HEK293 (cell line): ENCODE results near the gene PNPO.

Experiments
- CTCF ChIA-PET: fragments of 350-600 bp; formaldehyde crosslinking; extraction: SDS; loops from one replicate; lab custom pipeline; 2021; ENCODE audit warnings: antibody characterized with exemption; lab: Yijun Ruan, JAX
- POLR2A ChIA-PET: fragments of 300-600 bp; formaldehyde crosslinking; extraction: SDS; loops from one replicate; lab custom pipeline; 2020; ENCODE audit warnings: antibody characterized with exemption, inconsistent platforms; lab: Yijun Ruan, JAX
- H3K27ac ChIP-seq: fragments of 200-500 bp; sonication (Bioruptor generic); 2 replicates; pipeline ENCODE4 v1.5.1; 2014; ENCODE audit warnings: low read depth, low read length, control low read depth, inconsistent platforms; ENCODE audit errors: extremely low read depth
- H3K36me3 ChIP-seq, 2 experiments: fragments of 200-500 bp in 1 of 2; sonication (Bioruptor generic) in 1 of 2; 1 replicate in 1 of 2; 2 replicates in 1 of 2; pipeline ENCODE4 v1.5.1; 2014 to 2017; ENCODE audit warnings: inconsistent platforms in 2 of 2, low read length in 2 of 2; ENCODE audit not compliant: control insufficient read depth in 2 of 2, insufficient read depth in 1 of 2
- H3K4me1 ChIP-seq: fragments of 200-500 bp; sonication (Bioruptor generic); 2 replicates; pipeline ENCODE4 v1.5.1; 2014; ENCODE audit warnings: mild to moderate bottlenecking, low read length, inconsistent platforms; ENCODE audit not compliant: control insufficient read depth, insufficient read depth
- H3K4me3 ChIP-seq: 2 replicates; pipeline ENCODE4 v1.5.1; 2011; ENCODE audit warnings: low read depth, mild to moderate bottlenecking, control low read depth, low read length, moderate library complexity
- H3K9me3 ChIP-seq: fragments of 200-500 bp; sonication (Bioruptor generic); 2 replicates; pipeline ENCODE4 v1.5.1; 2014; ENCODE audit warnings: low read depth, low read length, inconsistent platforms; ENCODE audit not compliant: control insufficient read depth, insufficient read depth
- ELK4 ChIP-seq: IDR thresholded peaks from 2 replicates; pipeline ENCODE4 v1.6.1; 2011; ENCODE audit warnings: mild to moderate bottlenecking, low read depth, low read length, borderline replicate concordance
- FEZF1 ChIP-seq: fragments of 450-650 bp; formaldehyde crosslinking; IDR thresholded peaks from 2 replicates; pipeline ENCODE4 v1.5.1; 2016; ENCODE audit warnings: missing biosample characterization, missing genetic modification characterization
- KLF16 ChIP-seq: fragments of 450-650 bp; formaldehyde crosslinking; IDR thresholded peaks from 2 replicates; pipeline ENCODE4 v1.5.1; 2017; ENCODE audit warnings: missing biosample characterization, missing genetic modification characterization
- SETDB1 ChIP-seq: IDR thresholded peaks from one replicate; pipeline ENCODE4 v1.6.1; 2017; ENCODE audit warnings: mild to moderate bottlenecking, low read length, moderate library complexity, mixed read lengths; ENCODE audit not compliant: insufficient read length
- SP7 ChIP-seq: fragments of 450-650 bp; formaldehyde crosslinking; IDR thresholded peaks from 2 replicates; pipeline ENCODE4 v1.5.1; 2016; ENCODE audit warnings: missing biosample characterization, missing genetic modification characterization
- TRIM28 ChIP-seq: IDR thresholded peaks from 2 replicates; pipeline ENCODE4 v1.6.1; 2011; ENCODE audit warnings: low read length, control low read depth, borderline replicate concordance
- WT1 ChIP-seq: fragments of 450-650 bp; formaldehyde crosslinking; IDR thresholded peaks from 2 replicates; pipeline ENCODE4 v1.5.1; 2016; ENCODE audit warnings: missing biosample characterization, missing genetic modification characterization
- YY2 ChIP-seq: fragments of 450-650 bp; formaldehyde crosslinking; IDR thresholded peaks from 2 replicates; pipeline ENCODE4 v1.5.1; 2016; ENCODE audit warnings: missing biosample characterization, missing genetic modification characterization
- ZBTB48 ChIP-seq: fragments of 450-650 bp; formaldehyde crosslinking; IDR thresholded peaks from 2 replicates; pipeline ENCODE4 v1.5.1; 2016; ENCODE audit warnings: missing biosample characterization, missing genetic modification characterization
- ZBTB7A ChIP-seq: fragments of 450-650 bp; formaldehyde crosslinking; IDR thresholded peaks from 2 replicates; pipeline ENCODE4 v1.5.1; 2016; ENCODE audit warnings: low read depth, missing biosample characterization, missing genetic modification characterization
- ZFHX2 ChIP-seq: fragments of 450-650 bp; formaldehyde crosslinking; conservative IDR thresholded peaks from 2 replicates; pipeline ENCODE4 v1.5.1; 2016; ENCODE audit warnings: missing biosample characterization, missing genetic modification characterization
- ZFP41 ChIP-seq: fragments of 450-650 bp; formaldehyde crosslinking; IDR thresholded peaks from 2 replicates; pipeline ENCODE4 v1.5.1; 2016; ENCODE audit warnings: missing biosample characterization, missing genetic modification characterization, borderline replicate concordance
- ZFP69B ChIP-seq: fragments of 450-650 bp; formaldehyde crosslinking; IDR thresholded peaks from 2 replicates; pipeline ENCODE4 v1.5.1; 2016; ENCODE audit warnings: missing biosample characterization, missing genetic modification characterization
- ZIC2 ChIP-seq: fragments of 450-650 bp; formaldehyde crosslinking; IDR thresholded peaks from 2 replicates; pipeline ENCODE4 v1.5.1; 2016; ENCODE audit warnings: missing biosample characterization, missing genetic modification characterization
- ZNF19 ChIP-seq: fragments of 450-650 bp; formaldehyde crosslinking; IDR thresholded peaks from 2 replicates; pipeline ENCODE4; 2016; ENCODE audit warnings: missing biosample characterization, missing genetic modification characterization, low read depth
- ZNF202 ChIP-seq: fragments of 450-650 bp; formaldehyde crosslinking; IDR thresholded peaks from 2 replicates; pipeline ENCODE4 v1.5.1; 2016; ENCODE audit warnings: missing biosample characterization, missing genetic modification characterization, borderline replicate concordance
- ZNF211 ChIP-seq: fragments of 450-650 bp; formaldehyde crosslinking; IDR thresholded peaks from 2 replicates; pipeline ENCODE4 v1.5.1; 2016; ENCODE audit warnings: low read depth, missing biosample characterization, missing genetic modification characterization
- ZNF266 ChIP-seq: fragments of 450-650 bp; formaldehyde crosslinking; IDR thresholded peaks from 2 replicates; pipeline ENCODE4 v1.5.1; 2016; ENCODE audit warnings: missing biosample characterization, missing genetic modification characterization, low read depth
- ZNF302 ChIP-seq: fragments of 450-650 bp; formaldehyde crosslinking; IDR thresholded peaks from 2 replicates; pipeline ENCODE4 v1.5.1; 2016; ENCODE audit warnings: missing biosample characterization, missing genetic modification characterization, low read depth
- ZNF398 ChIP-seq: fragments of 450-650 bp; formaldehyde crosslinking; IDR thresholded peaks from 2 replicates; pipeline ENCODE4 v1.5.1; 2017; ENCODE audit warnings: missing biosample characterization, missing genetic modification characterization
- ZNF433 ChIP-seq: fragments of 450-650 bp; formaldehyde crosslinking; IDR thresholded peaks from 2 replicates; pipeline ENCODE4 v1.5.1; 2016; ENCODE audit warnings: missing biosample characterization, missing genetic modification characterization, low read depth
- ZNF449 ChIP-seq: fragments of 450-650 bp; formaldehyde crosslinking; IDR thresholded peaks from 2 replicates; pipeline ENCODE4 v1.5.1; 2017; ENCODE audit warnings: missing biosample characterization, mild to moderate bottlenecking, missing genetic modification characterization, moderate library complexity
- ZNF610 ChIP-seq: fragments of 450-650 bp; formaldehyde crosslinking; IDR thresholded peaks from 2 replicates; pipeline ENCODE4 v1.5.1; 2016; ENCODE audit warnings: missing biosample characterization, missing genetic modification characterization, borderline replicate concordance
- ZNF664 ChIP-seq: fragments of 450-650 bp; formaldehyde crosslinking; IDR thresholded peaks from 2 replicates; pipeline ENCODE4 v1.5.1; 2016; ENCODE audit warnings: missing biosample characterization, missing genetic modification characterization
- ZXDB ChIP-seq: fragments of 450-650 bp; formaldehyde crosslinking; IDR thresholded peaks from 2 replicates; pipeline ENCODE4 v1.5.1; 2016; ENCODE audit warnings: missing biosample characterization, missing genetic modification characterization
- TF ChIP-seq, protein P1 (sequence below): fragments of 450-650 bp; formaldehyde crosslinking; IDR thresholded peaks from 2 replicates; pipeline ENCODE4 v1.5.1; 2016; ENCODE audit warnings: missing biosample characterization, missing genetic modification characterization, low read depth
- TF ChIP-seq, protein P2 (sequence below): fragments of 450-650 bp; formaldehyde crosslinking; IDR thresholded peaks from 2 replicates; pipeline ENCODE4 v1.5.1; 2016; ENCODE audit warnings: missing biosample characterization, missing genetic modification characterization, borderline replicate concordance
- TF ChIP-seq, protein P3 (sequence below): fragments of 450-650 bp; formaldehyde crosslinking; IDR thresholded peaks from 2 replicates; pipeline ENCODE4 v1.5.1; 2016; ENCODE audit warnings: missing biosample characterization, missing genetic modification characterization
- TF ChIP-seq, protein P4 (sequence below): sonication (generic); formaldehyde crosslinking; IDR thresholded peaks from 2 replicates; pipeline ENCODE4 v1.8.1; 2022; ENCODE audit warnings: mild to moderate bottlenecking, moderate library complexity, missing genetic modification reagents

PNPO gene

DNA sequence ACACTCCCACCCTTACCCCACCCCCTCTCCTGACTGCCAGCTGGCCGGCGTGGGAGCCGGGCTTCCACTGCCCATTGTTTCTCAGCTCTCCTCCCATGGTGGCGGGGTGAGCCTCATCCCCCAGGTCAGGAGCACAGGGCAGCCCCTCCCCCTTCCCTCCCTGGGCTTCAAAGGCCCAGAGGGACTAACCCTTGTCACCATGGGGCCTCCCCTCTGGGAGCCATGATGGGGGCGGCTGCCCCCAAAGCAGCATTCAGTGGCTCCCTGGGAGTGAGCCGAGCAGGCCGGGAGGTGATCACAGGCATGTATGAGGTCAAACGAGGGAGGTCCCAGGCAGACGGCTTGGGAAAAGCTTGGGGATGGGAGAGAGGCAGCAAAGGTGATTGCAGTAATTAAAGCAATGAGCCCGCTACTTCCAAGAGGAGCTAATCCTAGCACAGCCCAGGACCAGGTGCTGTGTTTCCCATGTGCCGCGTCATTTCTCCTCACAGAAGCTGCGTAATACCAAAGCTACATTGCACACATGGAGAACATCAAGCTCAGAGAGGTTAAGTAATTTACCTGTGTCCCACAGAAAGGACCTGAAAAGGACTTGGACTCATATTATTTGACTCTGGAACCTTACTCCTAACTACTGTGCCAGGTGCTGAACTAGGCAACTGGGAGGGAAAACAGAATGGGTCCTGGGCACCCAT, 54.0 kb downstream of the PNPO start:
- Histone ChIP-seq H3K27ac (no peak overlapping the region), H3K4me1 (no peaks in the 10 kb centered on the region), H3K4me3 (no peak overlapping the region), H3K36me3 (no peaks in the 10 kb centered on the region), H3K9me3 (no peaks in the 10 kb centered on the region)
- CTCF ChIA-PET = interaction anchor here (1.0 to 2.6 kb wide), 4 partner anchors 17 to 24 kb away, joined by 5 to 16 read pairs (median 12); partner anchors contain the start of gene CDK5RAP3
- POLR2A ChIA-PET = interaction anchor here (0.9 to 1.0 kb wide), 2 partner anchors 9 to 54 kb away, joined by 3 to 4 read pairs; partner anchors contain the start of gene PNPO
- TF ChIP-seq ELK4 = no peak
- TF ChIP-seq ZNF398 (tag by site-specific recombination) = no peak
- no peak for TF ChIP-seq ZNF202 (tag by site-specific recombination)
- TF ChIP-seq ZNF19 (tag by site-specific recombination) = no peak
- no peak for TF ChIP-seq ZXDB
- TF ChIP-seq ZNF266 (tag by site-specific recombination) = no peak
- no peak for TF ChIP-seq ZNF433 (tag by site-specific recombination)
- TF ChIP-seq ZNF449 (tag by site-specific recombination) = no peak
- TF ChIP-seq ZNF664 = no peak
- no peak for TF ChIP-seq ZFP41 (tag by site-specific recombination)
- TF ChIP-seq ZBTB7A = no peak
- TF ChIP-seq SETDB1 = no peak
- no peak for TF ChIP-seq SP7 (tag by site-specific recombination)
- no peak for TF ChIP-seq ZFP69B
- TF ChIP-seq, protein P1, sequence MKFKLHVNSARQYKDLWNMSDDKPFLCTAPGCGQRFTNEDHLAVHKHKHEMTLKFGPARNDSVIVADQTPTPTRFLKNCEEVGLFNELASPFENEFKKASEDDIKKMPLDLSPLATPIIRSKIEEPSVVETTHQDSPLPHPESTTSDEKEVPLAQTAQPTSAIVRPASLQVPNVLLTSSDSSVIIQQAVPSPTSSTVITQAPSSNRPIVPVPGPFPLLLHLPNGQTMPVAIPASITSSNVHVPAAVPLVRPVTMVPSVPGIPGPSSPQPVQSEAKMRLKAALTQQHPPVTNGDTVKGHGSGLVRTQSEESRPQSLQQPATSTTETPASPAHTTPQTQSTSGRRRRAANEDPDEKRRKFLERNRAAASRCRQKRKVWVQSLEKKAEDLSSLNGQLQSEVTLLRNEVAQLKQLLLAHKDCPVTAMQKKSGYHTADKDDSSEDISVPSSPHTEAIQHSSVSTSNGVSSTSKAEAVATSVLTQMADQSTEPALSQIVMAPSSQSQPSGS (tag by site-specific recombination) = no peak
- no peak for TF ChIP-seq ZNF302 (tag by site-specific recombination)
- TF ChIP-seq WT1 (tag by site-specific recombination) = peak; percentile 40; the same call in 1 of the 2 replicates
- TF ChIP-seq ZFHX2 (tag by site-specific recombination) = no peak
- TF ChIP-seq, protein P2, sequence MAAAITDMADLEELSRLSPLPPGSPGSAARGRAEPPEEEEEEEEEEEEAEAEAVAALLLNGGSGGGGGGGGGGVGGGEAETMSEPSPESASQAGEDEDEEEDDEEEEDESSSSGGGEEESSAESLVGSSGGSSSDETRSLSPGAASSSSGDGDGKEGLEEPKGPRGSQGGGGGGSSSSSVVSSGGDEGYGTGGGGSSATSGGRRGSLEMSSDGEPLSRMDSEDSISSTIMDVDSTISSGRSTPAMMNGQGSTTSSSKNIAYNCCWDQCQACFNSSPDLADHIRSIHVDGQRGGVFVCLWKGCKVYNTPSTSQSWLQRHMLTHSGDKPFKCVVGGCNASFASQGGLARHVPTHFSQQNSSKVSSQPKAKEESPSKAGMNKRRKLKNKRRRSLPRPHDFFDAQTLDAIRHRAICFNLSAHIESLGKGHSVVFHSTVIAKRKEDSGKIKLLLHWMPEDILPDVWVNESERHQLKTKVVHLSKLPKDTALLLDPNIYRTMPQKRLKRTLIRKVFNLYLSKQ (tag by site-specific recombination) = no peak
- TF ChIP-seq, protein P3, sequence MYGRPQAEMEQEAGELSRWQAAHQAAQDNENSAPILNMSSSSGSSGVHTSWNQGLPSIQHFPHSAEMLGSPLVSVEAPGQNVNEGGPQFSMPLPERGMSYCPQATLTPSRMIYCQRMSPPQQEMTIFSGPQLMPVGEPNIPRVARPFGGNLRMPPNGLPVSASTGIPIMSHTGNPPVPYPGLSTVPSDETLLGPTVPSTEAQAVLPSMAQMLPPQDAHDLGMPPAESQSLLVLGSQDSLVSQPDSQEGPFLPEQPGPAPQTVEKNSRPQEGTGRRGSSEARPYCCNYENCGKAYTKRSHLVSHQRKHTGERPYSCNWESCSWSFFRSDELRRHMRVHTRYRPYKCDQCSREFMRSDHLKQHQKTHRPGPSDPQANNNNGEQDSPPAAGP (tag by site-specific recombination) = no peak
- TF ChIP-seq YY2 (tag by site-specific recombination) = no peak
- peak; percentile 83 for TF ChIP-seq ZIC2 (tag by site-specific recombination)
- TF ChIP-seq ZBTB48 = no peak
- TF ChIP-seq FEZF1 (tag by site-specific recombination) = no peak
- no peak for TF ChIP-seq ZNF610
- TF ChIP-seq, protein P4, sequence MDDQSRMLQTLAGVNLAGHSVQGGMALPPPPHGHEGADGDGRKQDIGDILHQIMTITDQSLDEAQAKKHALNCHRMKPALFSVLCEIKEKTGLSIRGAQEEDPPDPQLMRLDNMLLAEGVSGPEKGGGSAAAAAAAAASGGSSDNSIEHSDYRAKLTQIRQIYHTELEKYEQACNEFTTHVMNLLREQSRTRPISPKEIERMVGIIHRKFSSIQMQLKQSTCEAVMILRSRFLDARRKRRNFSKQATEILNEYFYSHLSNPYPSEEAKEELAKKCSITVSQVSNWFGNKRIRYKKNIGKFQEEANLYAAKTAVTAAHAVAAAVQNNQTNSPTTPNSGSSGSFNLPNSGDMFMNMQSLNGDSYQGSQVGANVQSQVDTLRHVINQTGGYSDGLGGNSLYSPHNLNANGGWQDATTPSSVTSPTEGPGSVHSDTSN (CRISPR knock-in tag) = no peak
- no peak for TF ChIP-seq TRIM28
- TF ChIP-seq ZNF211 = no peak
- TF ChIP-seq KLF16 = no peak
